HepG2 (cell line): Measurements from ENCODE around the gene CTRB2. TPM values are rescaled to one million over a fixed set of nuclear protein-coding genes. Genes with fewer than 3 reads are reported as not detected.

Source experiments
- ARID2 ChIP-seq: sonication (generic); formaldehyde crosslinking; IDR thresholded peaks from 2 replicates; pipeline ENCODE4 v1.8.1; 2022; ENCODE audit warnings: mild to moderate bottlenecking, missing genetic modification reagents, borderline replicate concordance
- MEIS2 ChIP-seq: sonication (generic); formaldehyde crosslinking; IDR thresholded peaks from 2 replicates; pipeline ENCODE4 v1.9.0; 2021; ENCODE audit warnings: mild to moderate bottlenecking, missing genetic modification reagents
- PHB2 ChIP-seq: fragments of 450-650 bp; IDR thresholded peaks from 2 replicates; pipeline ENCODE4 v1.6.1; 2018; ENCODE audit not compliant: partially characterized antibody
- PHF20 ChIP-seq: sonication (generic); formaldehyde crosslinking; IDR thresholded peaks from 2 replicates; pipeline ENCODE4 v1.5.0; 2020; ENCODE audit warnings: mild to moderate bottlenecking, missing genetic modification reagents
- RELA ChIP-seq: sonication (generic); formaldehyde crosslinking; IDR thresholded peaks from 2 replicates; pipeline ENCODE4 v1.4.0; 2020; ENCODE audit warnings: missing genetic modification reagents
- SP2 ChIP-seq: sonication (generic); formaldehyde crosslinking; IDR thresholded peaks from 2 replicates; pipeline ENCODE4 v1.5.1; 2020; ENCODE audit warnings: mild to moderate bottlenecking, missing genetic modification reagents
- SRY ChIP-seq: sonication (generic); formaldehyde crosslinking; IDR thresholded peaks from 2 replicates; pipeline ENCODE4 v1.8.0; 2022; ENCODE audit warnings: mild to moderate bottlenecking, missing genetic modification reagents
- ZC3H13 ChIP-seq: sonication (generic); formaldehyde crosslinking; IDR thresholded peaks from 2 replicates; pipeline ENCODE4 v1.8.1; 2023; ENCODE audit warnings: mild to moderate bottlenecking, missing genetic modification reagents, moderate library complexity
- ZEB1 ChIP-seq: IDR thresholded peaks from 2 replicates; pipeline ENCODE4 v1.6.1; 2012; ENCODE audit warnings: mild to moderate bottlenecking, low read depth, inconsistent platforms; ENCODE audit not compliant: insufficient replicate concordance
- ZIK1 ChIP-seq: sonication (generic); formaldehyde crosslinking; IDR thresholded peaks from 2 replicates; pipeline ENCODE4 v1.5.0; 2020; ENCODE audit warnings: mild to moderate bottlenecking, low read depth, missing genetic modification reagents, borderline replicate concordance
- ZNF629 ChIP-seq: sonication (generic); formaldehyde crosslinking; conservative IDR thresholded peaks from 2 replicates; pipeline ENCODE4 v1.5.0; 2020; ENCODE audit warnings: missing genetic modification reagents
- ZSCAN31 ChIP-seq: sonication (generic); formaldehyde crosslinking; IDR thresholded peaks from 2 replicates; pipeline ENCODE4 v1.5.0; 2020; ENCODE audit warnings: low read depth, mild to moderate bottlenecking, missing genetic modification reagents
- polyA plus RNA-seq, 8 experiments: library from polyadenylated mRNA; depleted of rRNA in 3 of 8; stranded (reverse) in 7 of 8; unstranded in 1 of 8; fragments of >200 nt; fragmentation: Illumina TruSeq in 4 of 8; extraction: Trizol in 4 of 8; gene quantifications; 2 replicates each; pipeline versions ENCODE4 v1.2.1 to v1.2.3, GENCODE V29; 2011 to 2016; ENCODE audit warnings: low read depth in 4 of 8, missing spikeins in 1 of 8, mixed read lengths in 1 of 8; ENCODE audit not compliant: insufficient read depth in 1 of 8
- total RNA-seq, 5 experiments: library from RNA; depleted of rRNA; stranded (reverse); fragments of >200 nt; fragmentation: Illumina TruSeq; extraction: Trizol; gene quantifications; 2 replicates each; pipeline ENCODE4 v1.2.3, GENCODE V29; 2016; ENCODE audit warnings: low read depth in 1 of 5
- TF ChIP-seq, protein P1 (sequence below): fragments of 450-650 bp; IDR thresholded peaks from 2 replicates; pipeline ENCODE4 v1.6.1; 2017; ENCODE audit warnings: mild to moderate bottlenecking
- TF ChIP-seq, protein P2 (sequence below): IDR thresholded peaks from 2 replicates; pipeline ENCODE4 v1.6.1; 2016
- TF ChIP-seq, protein P3 (sequence below): sonication (generic); formaldehyde crosslinking; IDR thresholded peaks from 2 replicates; pipeline ENCODE4 v1.4.0; 2020; ENCODE audit warnings: missing genetic modification reagents, mild to moderate bottlenecking, borderline replicate concordance
- TF ChIP-seq, protein P4 (sequence below): sonication (generic); formaldehyde crosslinking; IDR thresholded peaks from 2 replicates; pipeline ENCODE4 v1.5.0; 2020; ENCODE audit warnings: mild to moderate bottlenecking, missing genetic modification reagents
- TF ChIP-seq, protein P5 (sequence below): sonication (generic); formaldehyde crosslinking; conservative IDR thresholded peaks from 2 replicates; pipeline ENCODE4 v1.8.1; 2023; ENCODE audit warnings: missing genetic modification reagents

CTRB2 gene
- total and polyA plus RNA-seq, 2 of the 13 experiments (the other 11 are each of a cell fraction or from before 2014, with no cell fraction given): 0.13 TPM; not detected in 1

DNA sequence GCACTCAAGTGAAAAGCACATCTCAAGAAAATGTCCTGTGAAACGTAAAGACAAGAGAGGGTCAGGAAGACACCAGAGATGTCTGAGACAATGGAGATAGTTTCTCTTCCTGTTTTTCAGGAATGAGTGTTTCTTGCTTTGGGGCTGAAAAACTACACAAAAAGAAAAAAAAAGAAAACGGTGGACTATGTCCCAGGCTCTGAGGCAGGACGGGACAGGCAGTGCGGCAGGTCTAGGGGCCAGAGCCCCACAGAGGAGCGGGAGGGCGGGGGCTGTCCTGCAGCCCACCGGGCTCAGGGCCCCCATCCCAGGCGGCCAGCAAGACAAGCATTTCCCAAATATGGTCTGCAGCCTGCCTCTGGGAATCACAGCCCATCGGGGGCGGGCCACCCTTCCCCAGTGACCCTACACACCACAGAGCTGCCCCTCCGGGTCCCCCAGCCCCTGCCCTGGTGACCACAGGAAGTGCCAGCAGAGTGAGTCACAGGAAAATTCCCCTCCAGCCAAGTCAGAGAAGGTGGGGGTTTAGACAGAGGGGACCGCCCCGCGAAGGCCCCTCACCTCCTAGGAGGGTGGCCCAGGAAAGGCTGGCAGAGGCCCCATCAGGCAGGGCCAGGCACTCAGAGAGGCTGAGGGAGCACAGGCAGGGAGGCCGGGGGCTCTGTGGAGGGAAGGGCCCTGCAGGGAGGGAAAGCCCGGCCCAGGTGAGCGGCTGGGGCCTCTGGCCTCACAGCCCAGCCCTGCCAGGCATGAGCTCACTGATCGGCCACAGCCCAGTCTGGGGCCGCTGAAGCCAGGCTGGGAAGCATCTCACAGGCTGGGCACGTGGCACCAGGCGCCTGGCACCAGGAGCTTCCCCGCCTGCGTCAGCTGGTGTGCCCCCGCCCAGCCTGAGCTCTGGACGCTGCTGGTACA lies 38.1 kb upstream of the CTRB2 start (continued):
- TF ChIP-seq, protein P1, sequence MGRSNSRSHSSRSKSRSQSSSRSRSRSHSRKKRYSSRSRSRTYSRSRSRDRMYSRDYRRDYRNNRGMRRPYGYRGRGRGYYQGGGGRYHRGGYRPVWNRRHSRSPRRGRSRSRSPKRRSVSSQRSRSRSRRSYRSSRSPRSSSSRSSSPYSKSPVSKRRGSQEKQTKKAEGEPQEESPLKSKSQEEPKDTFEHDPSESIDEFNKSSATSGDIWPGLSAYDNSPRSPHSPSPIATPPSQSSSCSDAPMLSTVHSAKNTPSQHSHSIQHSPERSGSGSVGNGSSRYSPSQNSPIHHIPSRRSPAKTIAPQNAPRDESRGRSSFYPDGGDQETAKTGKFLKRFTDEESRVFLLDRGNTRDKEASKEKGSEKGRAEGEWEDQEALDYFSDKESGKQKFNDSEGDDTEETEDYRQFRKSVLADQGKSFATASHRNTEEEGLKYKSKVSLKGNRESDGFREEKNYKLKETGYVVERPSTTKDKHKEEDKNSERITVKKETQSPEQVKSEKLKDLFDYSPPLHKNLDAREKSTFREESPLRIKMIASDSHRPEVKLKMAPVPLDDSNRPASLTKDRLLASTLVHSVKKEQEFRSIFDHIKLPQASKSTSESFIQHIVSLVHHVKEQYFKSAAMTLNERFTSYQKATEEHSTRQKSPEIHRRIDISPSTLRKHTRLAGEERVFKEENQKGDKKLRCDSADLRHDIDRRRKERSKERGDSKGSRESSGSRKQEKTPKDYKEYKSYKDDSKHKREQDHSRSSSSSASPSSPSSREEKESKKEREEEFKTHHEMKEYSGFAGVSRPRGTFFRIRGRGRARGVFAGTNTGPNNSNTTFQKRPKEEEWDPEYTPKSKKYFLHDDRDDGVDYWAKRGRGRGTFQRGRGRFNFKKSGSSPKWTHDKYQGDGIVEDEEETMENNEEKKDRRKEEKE: no peak
- TF ChIP-seq, protein P2, sequence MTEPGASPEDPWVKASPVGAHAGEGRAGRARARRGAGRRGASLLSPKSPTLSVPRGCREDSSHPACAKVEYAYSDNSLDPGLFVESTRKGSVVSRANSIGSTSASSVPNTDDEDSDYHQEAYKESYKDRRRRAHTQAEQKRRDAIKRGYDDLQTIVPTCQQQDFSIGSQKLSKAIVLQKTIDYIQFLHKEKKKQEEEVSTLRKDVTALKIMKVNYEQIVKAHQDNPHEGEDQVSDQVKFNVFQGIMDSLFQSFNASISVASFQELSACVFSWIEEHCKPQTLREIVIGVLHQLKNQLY (CRISPR knock-in tag): peak; percentile 86
- TF ChIP-seq, protein P3, sequence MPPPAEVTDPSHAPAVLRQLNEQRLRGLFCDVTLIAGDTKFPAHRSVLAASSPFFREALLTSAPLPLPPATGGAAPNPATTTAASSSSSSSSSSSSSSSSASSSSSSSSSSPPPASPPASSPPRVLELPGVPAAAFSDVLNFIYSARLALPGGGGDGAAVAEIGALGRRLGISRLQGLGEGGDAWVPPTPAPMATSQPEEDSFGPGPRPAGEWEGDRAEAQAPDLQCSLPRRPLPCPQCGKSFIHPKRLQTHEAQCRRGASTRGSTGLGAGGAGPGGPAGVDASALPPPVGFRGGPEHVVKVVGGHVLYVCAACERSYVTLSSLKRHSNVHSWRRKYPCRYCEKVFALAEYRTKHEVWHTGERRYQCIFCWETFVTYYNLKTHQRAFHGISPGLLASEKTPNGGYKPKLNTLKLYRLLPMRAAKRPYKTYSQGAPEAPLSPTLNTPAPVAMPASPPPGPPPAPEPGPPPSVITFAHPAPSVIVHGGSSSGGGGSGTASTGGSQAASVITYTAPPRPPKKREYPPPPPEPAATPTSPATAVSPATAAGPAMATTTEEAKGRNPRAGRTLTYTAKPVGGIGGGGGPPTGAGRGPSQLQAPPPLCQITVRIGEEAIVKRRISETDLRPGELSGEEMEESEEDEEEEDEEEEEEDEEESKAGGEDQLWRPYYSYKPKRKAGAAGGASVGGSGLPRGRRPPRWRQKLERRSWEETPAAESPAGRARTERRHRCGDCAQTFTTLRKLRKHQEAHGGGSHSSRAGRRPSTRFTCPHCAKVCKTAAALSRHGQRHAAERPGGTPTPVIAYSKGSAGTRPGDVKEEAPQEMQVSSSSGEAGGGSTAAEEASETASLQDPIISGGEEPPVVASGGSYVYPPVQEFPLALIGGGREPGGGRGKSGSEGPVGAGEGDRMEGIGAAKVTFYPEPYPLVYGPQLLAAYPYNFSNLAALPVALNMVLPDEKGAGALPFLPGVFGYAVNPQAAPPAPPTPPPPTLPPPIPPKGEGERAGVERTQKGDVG: peak; percentile 95; the same call in 1 of the 2 replicates
- TF ChIP-seq SP2 (CRISPR knock-in tag) (no peak), MEIS2 (CRISPR knock-in tag) (peak; percentile 87; the same call in 1 of the 2 replicates), ZNF629 (CRISPR knock-in tag) (no peak; the same call in 1 of the 2 replicates), ZC3H13 (CRISPR knock-in tag) (0 out of 2 replicates have a peak, but pooled peaks have one; percentile 68), ZEB1 (peak; percentile 90), SRY (CRISPR knock-in tag) (no peak; the same call in 1 of the 2 replicates), ZIK1 (CRISPR knock-in tag) (no peak; the same call in none of the 2 replicates), PHB2 (no peak), ZSCAN31 (CRISPR knock-in tag) (peak; percentile 92), ARID2 (CRISPR knock-in tag) (peak; percentile 91), PHF20 (peak; percentile 48; the same call in 1 of the 2 replicates), RELA (CRISPR knock-in tag) (peak; percentile 99)
- TF ChIP-seq, protein P4, sequence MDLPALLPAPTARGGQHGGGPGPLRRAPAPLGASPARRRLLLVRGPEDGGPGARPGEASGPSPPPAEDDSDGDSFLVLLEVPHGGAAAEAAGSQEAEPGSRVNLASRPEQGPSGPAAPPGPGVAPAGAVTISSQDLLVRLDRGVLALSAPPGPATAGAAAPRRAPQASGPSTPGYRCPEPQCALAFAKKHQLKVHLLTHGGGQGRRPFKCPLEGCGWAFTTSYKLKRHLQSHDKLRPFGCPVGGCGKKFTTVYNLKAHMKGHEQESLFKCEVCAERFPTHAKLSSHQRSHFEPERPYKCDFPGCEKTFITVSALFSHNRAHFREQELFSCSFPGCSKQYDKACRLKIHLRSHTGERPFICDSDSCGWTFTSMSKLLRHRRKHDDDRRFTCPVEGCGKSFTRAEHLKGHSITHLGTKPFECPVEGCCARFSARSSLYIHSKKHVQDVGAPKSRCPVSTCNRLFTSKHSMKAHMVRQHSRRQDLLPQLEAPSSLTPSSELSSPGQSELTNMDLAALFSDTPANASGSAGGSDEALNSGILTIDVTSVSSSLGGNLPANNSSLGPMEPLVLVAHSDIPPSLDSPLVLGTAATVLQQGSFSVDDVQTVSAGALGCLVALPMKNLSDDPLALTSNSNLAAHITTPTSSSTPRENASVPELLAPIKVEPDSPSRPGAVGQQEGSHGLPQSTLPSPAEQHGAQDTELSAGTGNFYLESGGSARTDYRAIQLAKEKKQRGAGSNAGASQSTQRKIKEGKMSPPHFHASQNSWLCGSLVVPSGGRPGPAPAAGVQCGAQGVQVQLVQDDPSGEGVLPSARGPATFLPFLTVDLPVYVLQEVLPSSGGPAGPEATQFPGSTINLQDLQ: no peak
- TF ChIP-seq, protein P5, sequence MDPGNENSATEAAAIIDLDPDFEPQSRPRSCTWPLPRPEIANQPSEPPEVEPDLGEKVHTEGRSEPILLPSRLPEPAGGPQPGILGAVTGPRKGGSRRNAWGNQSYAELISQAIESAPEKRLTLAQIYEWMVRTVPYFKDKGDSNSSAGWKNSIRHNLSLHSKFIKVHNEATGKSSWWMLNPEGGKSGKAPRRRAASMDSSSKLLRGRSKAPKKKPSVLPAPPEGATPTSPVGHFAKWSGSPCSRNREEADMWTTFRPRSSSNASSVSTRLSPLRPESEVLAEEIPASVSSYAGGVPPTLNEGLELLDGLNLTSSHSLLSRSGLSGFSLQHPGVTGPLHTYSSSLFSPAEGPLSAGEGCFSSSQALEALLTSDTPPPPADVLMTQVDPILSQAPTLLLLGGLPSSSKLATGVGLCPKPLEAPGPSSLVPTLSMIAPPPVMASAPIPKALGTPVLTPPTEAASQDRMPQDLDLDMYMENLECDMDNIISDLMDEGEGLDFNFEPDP (CRISPR knock-in tag): no peak
